Gastrocnemius medialis (tissue), 4 donors: Measurements from ENCODE around the gene OCIAD1.

Experiments
- CTCF ChIP-seq, 5 experiments: fragments of 450-650 bp in 3 of 5; fragments of 200-600 bp in 2 of 5; sonication (generic) in 2 of 5; IDR thresholded peaks in 4 of 5; conservative IDR thresholded peaks in 1 of 5; 1 replicate in 4 of 5; 2 replicates in 1 of 5; pipeline ENCODE4 v1.5.1; 2016 to 2019; ENCODE audit warnings: antibody characterized with exemption in 5 of 5, mild to moderate bottlenecking in 3 of 5, moderate library complexity in 3 of 5
- POLR2A ChIP-seq, 2 donors: fragments of 450-650 bp; IDR thresholded peaks; one replicate each; pipeline ENCODE4 v1.6.1; 2017; ENCODE audit warnings: antibody characterized with exemption in 2 of 2, mild to moderate bottlenecking in 2 of 2, moderate library complexity in 2 of 2

- no peak for TF ChIP-seq POLR2A (IDR thresholded peaks at IDR 0.05)
- no peak for TF ChIP-seq CTCF (IDR thresholded peaks at IDR 0.05 in 4 of 5, conservative IDR thresholded peaks at IDR 0.05 in 1 of 5)
Observed at GRCh38 chr4:48899432-48899749, 68.5 kb downstream of the OCIAD1 start.
